H1 (cell line): ENCODE data around the gene HINT3. TPM values are rescaled to one million over a fixed set of nuclear protein-coding genes. Genes with fewer than 3 reads are reported as not detected.

Source experiments
- BCL11A ChIP-seq, 2 experiments: IDR thresholded peaks; one replicate each; pipeline ENCODE4 v1.6.1; 2011; ENCODE audit warnings: low read depth in 2 of 2, low read length in 2 of 2, mild to moderate bottlenecking in 2 of 2
- CBX5 ChIP-seq: fragments of 300-800, 300-1000 bp; sonication (generic); IDR thresholded peaks from 2 replicates; pipeline ENCODE4 v1.7.1; 2016; ENCODE audit warnings: antibody characterized with exemption, low read length, low read depth
- HDAC2 ChIP-seq, 2 experiments: fragments of 300-600 bp in 1 of 2; sonication (generic) in 1 of 2; IDR thresholded peaks; 2 replicates each; pipeline ENCODE4 v1.6.1; 2011 to 2012; ENCODE audit warnings: low read depth in 2 of 2, low read length in 2 of 2, mild to moderate bottlenecking in 2 of 2, moderate library complexity in 2 of 2, borderline replicate concordance in 1 of 2, inconsistent platforms in 1 of 2
- JUND ChIP-seq: IDR thresholded peaks from 2 replicates; pipeline ENCODE4 v1.6.1; 2011; ENCODE audit warnings: mild to moderate bottlenecking, improper control_type of control experiment, low read length
- POU5F1 ChIP-seq: IDR thresholded peaks from 2 replicates; pipeline ENCODE4 v1.6.1; 2011; ENCODE audit warnings: low read depth, mild to moderate bottlenecking, low read length, moderate library complexity
- RFX5 ChIP-seq: IDR thresholded peaks from 2 replicates; pipeline ENCODE4 v1.6.1; 2011; ENCODE audit warnings: low read depth, low read length, improper control_type of control experiment, borderline replicate concordance
- YY1 ChIP-seq: IDR thresholded peaks from 2 replicates; pipeline ENCODE4 v1.6.1; 2011; ENCODE audit warnings: low read depth, mild to moderate bottlenecking, low read length
- polyA plus RNA-seq, 7 experiments: library from polyadenylated mRNA; depleted of rRNA in 3 of 7; stranded (reverse) in 5 of 7; unstranded in 2 of 7; fragments of >200 nt in 5 of 7; fragments of 200-250 nt in 2 of 7; gene quantifications; 1 replicate in 5 of 7; 2 replicates in 1 of 7; 4 replicates in 1 of 7; pipeline versions ENCODE4 v1.2.1 to v1.2.3, GENCODE V29; 2011 to 2013; ENCODE audit warnings: missing spikeins in 2 of 7, mixed read lengths in 2 of 7
- total RNA-seq: library from RNA; stranded (reverse); fragmentation: NEBNext Ultra II Directional; extraction: Animal tissue kit (Norgen Biotek cat#: 25700); gene quantifications from 2 replicates; pipeline ENCODE4 v1.2.1, GENCODE V29; 2021

HINT3 gene
- total and polyA plus RNA-seq, 2 of the 8 experiments (the other 6 are each of a cell fraction or from before 2014, with no cell fraction given): 1.2 to 7.8 TPM

DNA sequence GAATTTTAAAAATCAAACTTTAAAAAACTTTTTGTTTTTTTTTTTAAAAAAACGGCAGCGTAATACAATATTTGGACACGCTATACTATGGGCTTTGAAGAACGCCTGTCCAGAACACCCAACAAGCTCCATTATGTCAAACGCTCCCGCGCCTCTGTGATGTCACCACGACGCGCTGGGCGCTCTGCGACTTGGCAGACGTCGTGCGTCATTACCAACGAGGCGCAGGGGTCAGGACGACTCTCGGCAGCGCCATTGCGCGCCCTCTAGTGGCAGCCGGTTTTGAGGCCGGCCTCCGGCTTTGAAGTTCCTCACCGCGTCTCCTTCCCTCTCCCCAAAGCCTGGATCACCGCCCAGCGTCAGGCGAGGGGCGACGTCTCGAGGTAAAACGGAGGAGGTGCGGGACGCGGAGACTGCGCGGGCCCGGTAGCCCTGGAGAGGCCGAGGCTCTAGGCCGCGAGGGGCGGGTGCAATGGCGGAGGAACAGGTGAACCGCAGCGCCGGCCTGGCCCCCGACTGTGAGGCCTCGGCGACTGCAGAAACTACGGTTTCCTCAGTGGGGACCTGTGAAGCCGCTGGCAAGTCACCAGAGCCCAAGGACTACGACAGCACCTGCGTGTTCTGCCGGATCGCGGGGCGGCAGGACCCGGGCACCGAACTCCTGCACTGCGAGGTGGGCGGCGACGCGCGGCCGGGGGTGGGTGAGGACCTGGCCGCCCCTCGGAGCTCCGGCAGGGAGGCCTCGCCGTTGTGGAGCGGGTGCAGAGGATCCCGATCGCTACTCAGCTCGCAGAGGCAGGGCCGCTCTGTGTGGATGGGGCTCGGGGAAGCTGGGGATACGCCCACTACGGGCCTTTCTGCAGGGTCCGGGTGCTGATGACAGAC is at the start of gene HINT3 (continued):
- TF ChIP-seq JUND (peak; percentile 70), RFX5 (no peak), POU5F1 (no peak), CBX5 (no peak), YY1 (peak; percentile 83), HDAC2 (IDR thresholded peaks at IDR 0.05; ENCODE audit: borderline replicate concordance in 1 of 2, low read depth in 2 of 2, low read length in 2 of 2) (peak in 1 of 2 experiments; percentile 73; a peak in 1 of 4 replicates), BCL11A (IDR thresholded peaks at IDR 0.05; ENCODE audit: low read depth in 2 of 2, low read length in 2 of 2) (no peak)
- TF ChIP-seq, all 59 proteins: peak for 27
